Gastroesophageal sphincter (tissue), 4 donors: ENCODE measurements around the gene HDAC4. TPM values are rescaled to one million over a fixed set of nuclear protein-coding genes. Genes with fewer than 3 reads are reported as not detected.

ENCODE experiments used
- ATAC-seq: fragments of 150-250 bp; one replicate; pipeline ENCODE4 v1.9.1; 2016; ENCODE audit warnings: mild to moderate bottlenecking, moderate library complexity
- H3K27ac ChIP-seq, 4 donors: fragments of 200-600 bp; sonication (generic) in 3 of 4; 1 replicate in 3 of 4; 2 replicates in 1 of 4; pipeline ENCODE4 v1.5.1; 2016 to 2019
- H3K27me3 ChIP-seq: fragments of 200-600 bp; sonication (generic); one replicate; pipeline ENCODE4 v1.5.1; 2019
- H3K36me3 ChIP-seq, 2 donors: fragments of 200-600 bp; sonication (generic); one replicate each; pipeline ENCODE4 v1.5.1; 2019; ENCODE audit warnings: control low read depth in 1 of 2
- H3K4me1 ChIP-seq, 3 donors: fragments of 200-600 bp; sonication (generic); 1 replicate in 2 of 3; 2 replicates in 1 of 3; pipeline ENCODE4 v1.5.1; 2016 to 2019; ENCODE audit warnings: control low read depth in 2 of 3
- H3K4me3 ChIP-seq, 2 donors: fragments of 200-600 bp; sonication (generic); one replicate each; pipeline ENCODE4 v1.5.1; 2019; ENCODE audit warnings: mild to moderate bottlenecking in 1 of 2, moderate library complexity in 1 of 2
- H3K9me3 ChIP-seq, 3 donors: fragments of 200-600 bp; sonication (generic); one replicate each; pipeline ENCODE4 v1.5.1; 2017 to 2019; ENCODE audit warnings: control low read depth in 2 of 3
- EP300 ChIP-seq: sonication (generic); formaldehyde crosslinking; IDR thresholded peaks from one replicate; pipeline ENCODE4 v1.6.1; 2017; ENCODE audit warnings: antibody characterized with exemption, mild to moderate bottlenecking
- POLR2A ChIP-seq, 2 donors: fragments of 450-650 bp; IDR thresholded peaks; one replicate each; pipeline ENCODE4 v1.6.1; 2017; ENCODE audit warnings: antibody characterized with exemption in 2 of 2, mild to moderate bottlenecking in 2 of 2, moderate library complexity in 1 of 2
- POLR2AphosphoS5 ChIP-seq: sonication (generic); formaldehyde crosslinking; IDR thresholded peaks from one replicate; pipeline ENCODE4 v1.6.1; 2017; ENCODE audit warnings: antibody characterized with exemption
- WGBS, 2 donors: methylation state at CpG; one replicate each; pipeline ENCODE4 v1.1.5; 2018; ENCODE audit warnings: low coverage in 1 of 2; 5-methylcytosine and 5-hydroxymethylcytosine counted together
- total RNA-seq, 4 donors: library from RNA; depleted of rRNA; stranded (reverse); fragments of >200 nt; gene quantifications; one replicate each; pipeline ENCODE4 v1.1.0, GENCODE V29; 2016
- TF ChIP-seq, protein P1 (sequence below), 4 experiments: fragments of 200-600 bp in 2 of 4; fragments of 450-650 bp in 2 of 4; sonication (generic) in 1 of 4; IDR thresholded peaks; one replicate each; pipeline ENCODE4 v1.5.1; 2017 to 2019; ENCODE audit warnings: antibody characterized with exemption in 4 of 4, mild to moderate bottlenecking in 2 of 4, moderate library complexity in 2 of 4

The HDAC4 gene
- total RNA-seq, 4 donors from 2014 or later = 41.3 to 104 (median 85.8) TPM

DNA sequence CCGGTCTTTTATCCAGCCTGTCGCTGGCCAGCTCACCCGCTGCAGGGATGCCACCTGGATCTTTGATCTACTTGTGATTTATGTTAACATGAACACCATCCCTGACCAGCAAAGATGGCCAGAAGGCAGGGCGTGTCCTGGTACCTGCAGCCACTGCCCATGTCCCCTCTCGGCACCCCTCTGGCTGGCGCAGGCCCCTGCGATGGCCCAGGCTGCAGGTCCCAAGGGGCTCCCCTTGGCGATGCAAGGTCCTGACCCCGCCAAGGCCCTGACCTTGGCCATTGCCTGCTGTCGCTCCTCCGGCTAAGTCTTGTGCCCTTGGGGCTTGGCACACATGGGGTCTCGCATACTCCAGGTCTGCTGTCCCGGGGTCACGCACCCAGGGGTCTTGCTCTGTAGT is 338.1 kb downstream of the HDAC4 start:
- 100% methylated on average over 5 of the region's 14 CpGs; no CpG with 5 or more reads in 1 of the 2 donors for WGBS, 2 donors
- TF ChIP-seq, protein P1, sequence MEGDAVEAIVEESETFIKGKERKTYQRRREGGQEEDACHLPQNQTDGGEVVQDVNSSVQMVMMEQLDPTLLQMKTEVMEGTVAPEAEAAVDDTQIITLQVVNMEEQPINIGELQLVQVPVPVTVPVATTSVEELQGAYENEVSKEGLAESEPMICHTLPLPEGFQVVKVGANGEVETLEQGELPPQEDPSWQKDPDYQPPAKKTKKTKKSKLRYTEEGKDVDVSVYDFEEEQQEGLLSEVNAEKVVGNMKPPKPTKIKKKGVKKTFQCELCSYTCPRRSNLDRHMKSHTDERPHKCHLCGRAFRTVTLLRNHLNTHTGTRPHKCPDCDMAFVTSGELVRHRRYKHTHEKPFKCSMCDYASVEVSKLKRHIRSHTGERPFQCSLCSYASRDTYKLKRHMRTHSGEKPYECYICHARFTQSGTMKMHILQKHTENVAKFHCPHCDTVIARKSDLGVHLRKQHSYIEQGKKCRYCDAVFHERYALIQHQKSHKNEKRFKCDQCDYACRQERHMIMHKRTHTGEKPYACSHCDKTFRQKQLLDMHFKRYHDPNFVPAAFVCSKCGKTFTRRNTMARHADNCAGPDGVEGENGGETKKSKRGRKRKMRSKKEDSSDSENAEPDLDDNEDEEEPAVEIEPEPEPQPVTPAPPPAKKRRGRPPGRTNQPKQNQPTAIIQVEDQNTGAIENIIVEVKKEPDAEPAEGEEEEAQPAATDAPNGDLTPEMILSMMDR (IDR thresholded peaks at IDR 0.05) = no peak
- no peak for TF ChIP-seq POLR2A (IDR thresholded peaks at IDR 0.05)
- no peak for TF ChIP-seq POLR2AphosphoS5
- no peak for TF ChIP-seq EP300
- no peak for ATAC-seq
- H3K36me3 ChIP-seq = peaks cover 0 to 99% of the 10 kb centered on the region in 2 donors
- H3K9me3 ChIP-seq = peaks cover 0 to 3% (median 0%) of the 10 kb centered on the region in 3 donors
- H3K4me1 ChIP-seq = no peaks in the 10 kb centered on the region
- no peak overlapping the region for H3K27ac ChIP-seq
- no peaks in the 10 kb centered on the region for H3K27me3 ChIP-seq
- H3K4me3 ChIP-seq = no peak overlapping the region

DNA sequence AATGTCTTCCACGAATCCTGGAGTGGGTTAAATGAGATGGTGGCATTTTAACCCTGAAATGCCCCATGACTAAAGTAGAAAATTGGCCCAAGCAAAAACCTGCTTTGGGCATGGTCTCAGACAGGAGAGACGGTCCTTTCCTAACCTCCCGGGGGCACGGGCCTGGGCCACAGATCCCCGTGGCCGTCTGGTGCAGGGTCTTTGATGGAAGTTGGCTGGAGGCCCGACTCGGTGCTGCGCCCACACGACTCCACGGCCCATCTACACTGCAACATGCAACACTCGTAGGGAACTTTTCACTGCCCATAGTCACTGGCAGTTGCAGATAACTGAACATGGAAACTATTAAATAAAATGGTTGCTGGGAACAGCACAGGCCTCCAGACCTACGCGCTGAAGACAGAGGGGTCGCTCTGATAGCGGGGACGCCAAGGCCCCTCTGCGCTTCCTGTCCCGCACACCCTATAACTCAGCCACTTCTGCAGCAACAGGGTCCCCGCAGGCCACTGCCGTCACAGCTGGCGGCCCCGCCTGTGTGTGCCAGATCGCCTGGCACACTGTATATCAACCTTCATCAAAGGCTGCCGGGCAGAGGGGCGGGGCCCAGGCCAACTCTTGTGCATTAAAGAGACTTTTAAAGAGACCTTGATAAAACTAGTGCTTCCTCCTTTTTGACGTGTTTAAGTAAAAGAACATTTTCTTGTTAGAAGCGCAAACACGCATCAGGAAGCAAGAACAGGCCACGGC is 338.8 kb downstream of the HDAC4 start:
- H3K9me3 ChIP-seq = peaks cover 0 to 8% (median 0%) of the 10 kb centered on the region in 3 donors
- H3K27me3 ChIP-seq = no peaks in the 10 kb centered on the region
- no peak overlapping the region for H3K27ac ChIP-seq
- ATAC-seq = no peak
- H3K36me3 ChIP-seq = peaks cover 0 to 99% of the 10 kb centered on the region in 2 donors
- H3K4me1 ChIP-seq = no peaks in the 10 kb centered on the region
- 68 to 77% methylated on average over 6 to 8 of the region's 30 CpGs for WGBS, 2 donors
- TF ChIP-seq POLR2AphosphoS5 (no peak), EP300 (no peak), POLR2A (IDR thresholded peaks at IDR 0.05) (no peak)
- TF ChIP-seq, protein P1 (IDR thresholded peaks at IDR 0.05) = no peak
- no peak overlapping the region for H3K4me3 ChIP-seq

DNA sequence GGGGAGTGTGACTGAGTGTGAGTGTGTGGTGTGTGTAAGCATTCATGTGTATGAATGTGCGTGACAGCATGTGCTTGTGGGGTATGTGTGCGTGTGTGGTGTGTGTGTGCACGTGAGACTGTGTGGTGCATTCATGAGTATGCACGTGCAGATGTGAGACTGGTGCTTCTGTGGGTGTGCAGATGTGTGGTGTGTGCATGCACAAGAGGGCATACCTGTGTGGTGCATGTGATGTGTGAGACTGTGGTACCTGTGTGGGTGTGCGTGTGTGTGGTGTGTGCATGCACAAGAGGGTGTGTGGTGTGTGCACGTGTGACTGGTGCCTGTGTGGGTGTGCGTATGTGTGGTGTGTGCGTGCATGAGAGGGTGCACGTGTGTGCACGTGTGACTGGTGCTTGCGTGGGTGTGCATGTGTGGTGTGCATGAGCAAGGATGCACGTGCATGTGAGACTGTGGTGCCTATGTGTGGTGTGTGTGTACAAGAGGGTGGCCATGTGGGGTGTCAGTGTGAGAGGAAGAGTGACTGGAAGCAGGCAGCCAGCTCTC is 339.6 kb downstream of the HDAC4 start:
- TF ChIP-seq EP300 (no peak), POLR2AphosphoS5 (no peak), POLR2A (IDR thresholded peaks at IDR 0.05) (no peak)
- no peak for ATAC-seq
- WGBS, 2 donors = 86 to 87% methylated on average over 10 to 11 of the region's 12 CpGs
- no peaks in the 10 kb centered on the region for H3K27me3 ChIP-seq
- no peaks in the 10 kb centered on the region for H3K4me1 ChIP-seq
- H3K36me3 ChIP-seq = peaks cover 0 to 99% of the 10 kb centered on the region in 2 donors
- no peak overlapping the region for H3K4me3 ChIP-seq
- H3K27ac ChIP-seq = no peak overlapping the region
- peaks cover 0 to 8% (median 0%) of the 10 kb centered on the region in 3 donors for H3K9me3 ChIP-seq

DNA sequence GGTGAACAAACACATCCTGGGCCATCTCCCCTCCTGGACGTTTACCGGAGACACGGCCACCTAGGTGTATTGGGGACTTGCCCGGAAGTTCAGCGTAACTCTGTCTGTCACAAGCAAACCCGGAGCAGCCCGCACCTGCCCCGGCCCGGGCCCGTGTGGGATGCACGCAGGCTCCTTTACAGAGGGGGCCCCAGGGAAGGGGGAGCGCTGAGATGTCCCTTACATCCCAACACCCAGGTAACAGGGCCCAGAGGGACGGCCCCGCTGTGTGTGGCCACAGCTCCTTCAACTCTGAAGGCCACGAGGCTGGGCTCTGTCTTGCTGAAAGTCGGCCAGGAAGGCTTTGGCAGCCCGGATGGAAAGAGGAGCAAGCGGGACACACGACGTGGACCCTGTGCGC is 340.1 kb downstream of the HDAC4 start:
- WGBS, 2 donors = 70 to 80% methylated on average over 2 of the region's 21 CpGs
- Histone ChIP-seq H3K9me3 (peaks cover 0 to 8% (median 0%) of the 10 kb centered on the region in 3 donors), H3K36me3 (peaks cover 0 to 99% of the 10 kb centered on the region in 2 donors), H3K27me3 (no peaks in the 10 kb centered on the region), H3K27ac (no peak overlapping the region), H3K4me3 (no peak overlapping the region), H3K4me1 (no peaks in the 10 kb centered on the region)
- no peak for ATAC-seq
- TF ChIP-seq POLR2AphosphoS5 (no peak), EP300 (no peak), POLR2A (IDR thresholded peaks at IDR 0.05) (no peak)
- TF ChIP-seq, protein P1 (IDR thresholded peaks at IDR 0.05) = no peak

DNA sequence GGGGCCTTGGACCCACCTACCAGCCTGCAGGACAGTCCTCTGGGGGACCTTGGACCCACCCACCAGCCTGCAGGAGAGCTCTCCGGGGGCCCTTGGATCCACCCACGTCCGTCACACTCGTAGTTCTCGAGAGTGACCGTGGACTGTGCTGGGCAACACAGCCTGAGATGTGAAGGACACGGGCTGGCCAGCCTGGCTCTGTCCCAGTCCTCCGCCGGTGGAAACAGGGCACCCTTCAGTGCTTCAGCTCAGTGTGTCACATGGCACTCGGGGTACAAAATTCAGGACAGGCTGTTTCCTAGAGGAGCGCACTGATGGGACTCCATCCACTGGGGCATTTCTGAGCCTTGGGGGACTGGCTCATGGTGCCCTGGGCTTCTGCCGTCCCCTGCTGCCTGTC is 341.0 kb downstream of the HDAC4 start:
- H3K36me3 ChIP-seq = peaks cover 0 to 99% of the 10 kb centered on the region in 2 donors

More for the DNA sequence above, 341.0 kb downstream of the HDAC4 start:
- no peak for TF ChIP-seq POLR2A (IDR thresholded peaks at IDR 0.05)
- no peak for TF ChIP-seq EP300
- TF ChIP-seq, protein P1 (IDR thresholded peaks at IDR 0.05) = no peak
- no peak for TF ChIP-seq POLR2AphosphoS5
- no peaks in the 10 kb centered on the region for H3K4me1 ChIP-seq
- H3K27ac ChIP-seq = no peak overlapping the region
- WGBS, 2 donors = 100% methylated on average over 3 of the region's 12 CpGs; no CpG with 5 or more reads in 1 of the 2 donors
- H3K9me3 ChIP-seq = peaks cover 0 to 8% (median 0%) of the 10 kb centered on the region in 3 donors
- ATAC-seq = no peak
- H3K4me3 ChIP-seq = no peak overlapping the region
- no peaks in the 10 kb centered on the region for H3K27me3 ChIP-seq
